ENCODE measurements around the gene ADTRP.

The ADTRP gene

DNA sequence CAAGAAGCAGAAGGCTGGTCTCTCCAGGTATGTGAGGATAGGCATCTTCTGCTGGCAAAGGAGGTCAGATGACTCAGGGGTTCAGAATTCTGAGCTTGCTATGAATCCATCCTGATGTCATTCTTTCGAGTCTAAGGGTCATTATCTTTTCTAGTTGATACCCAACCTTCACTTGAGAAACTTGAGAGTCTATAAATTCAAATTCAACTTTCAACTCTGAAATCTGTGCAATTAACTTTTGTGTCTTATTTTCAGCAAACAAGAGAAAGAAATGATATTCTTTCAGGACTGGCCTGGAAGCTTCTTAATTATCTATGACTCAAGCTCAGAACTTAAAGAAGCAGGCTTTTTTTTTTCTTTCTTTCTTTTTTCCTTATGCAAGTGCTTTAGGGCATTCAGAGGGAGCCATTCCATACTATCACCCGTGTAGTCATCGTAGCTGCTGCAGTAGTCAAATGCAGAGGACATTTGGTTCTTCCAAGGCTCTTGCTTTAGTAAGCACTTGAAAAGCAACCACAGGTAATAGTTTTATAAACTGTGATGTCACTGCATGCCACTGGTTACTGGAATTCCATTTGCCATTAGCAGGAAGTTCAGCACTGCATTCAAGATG lies 93.0 kb downstream of the ADTRP start (continued):
- no peak for TF ChIP-seq ZNF10 (tag by site-specific recombination; IDR thresholded peaks at IDR 0.05)
- TF ChIP-seq, protein P1, sequence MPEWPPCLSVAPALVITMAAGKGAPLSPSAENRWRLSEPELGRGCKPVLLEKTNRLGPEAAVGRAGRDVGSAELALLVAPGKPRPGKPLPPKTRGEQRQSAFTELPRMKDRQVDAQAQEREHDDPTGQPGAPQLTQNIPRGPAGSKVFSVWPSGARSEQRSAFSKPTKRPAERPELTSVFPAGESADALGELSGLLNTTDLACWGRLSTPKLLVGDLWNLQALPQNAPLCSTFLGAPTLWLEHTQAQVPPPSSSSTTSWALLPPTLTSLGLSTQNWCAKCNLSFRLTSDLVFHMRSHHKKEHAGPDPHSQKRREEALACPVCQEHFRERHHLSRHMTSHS (tag by site-specific recombination; IDR thresholded peaks at IDR 0.05): no peak
- TF ChIP-seq ZSCAN23 (tag by site-specific recombination; IDR thresholded peaks at IDR 0.05): no peak
- TF ChIP-seq PRDM6 (tag by site-specific recombination; IDR thresholded peaks at IDR 0.05): peak; percentile 74
- TF ChIP-seq ZNF529 (tag by site-specific recombination; IDR thresholded peaks at IDR 0.05; ENCODE audit: insufficient replicate concordance): no peak
- TF ChIP-seq ZBTB20 (tag by site-specific recombination; IDR thresholded peaks at IDR 0.05): no peak
- TF ChIP-seq SCRT2 (tag by site-specific recombination; IDR thresholded peaks at IDR 0.05): no peak
- no peak for TF ChIP-seq ZFHX2 (tag by site-specific recombination; conservative IDR thresholded peaks at IDR 0.05)
- peak; percentile 60 for TF ChIP-seq ZNF639 (tag by site-specific recombination; IDR thresholded peaks at IDR 0.05)
- TF ChIP-seq MYNN (tag by site-specific recombination; IDR thresholded peaks at IDR 0.05; ENCODE audit: borderline replicate concordance): no peak
- TF ChIP-seq ZNF175 (tag by site-specific recombination; IDR thresholded peaks at IDR 0.05): no peak
- TF ChIP-seq ZNF121 (tag by site-specific recombination; IDR thresholded peaks at IDR 0.05): no peak
- TF ChIP-seq, protein P2, sequence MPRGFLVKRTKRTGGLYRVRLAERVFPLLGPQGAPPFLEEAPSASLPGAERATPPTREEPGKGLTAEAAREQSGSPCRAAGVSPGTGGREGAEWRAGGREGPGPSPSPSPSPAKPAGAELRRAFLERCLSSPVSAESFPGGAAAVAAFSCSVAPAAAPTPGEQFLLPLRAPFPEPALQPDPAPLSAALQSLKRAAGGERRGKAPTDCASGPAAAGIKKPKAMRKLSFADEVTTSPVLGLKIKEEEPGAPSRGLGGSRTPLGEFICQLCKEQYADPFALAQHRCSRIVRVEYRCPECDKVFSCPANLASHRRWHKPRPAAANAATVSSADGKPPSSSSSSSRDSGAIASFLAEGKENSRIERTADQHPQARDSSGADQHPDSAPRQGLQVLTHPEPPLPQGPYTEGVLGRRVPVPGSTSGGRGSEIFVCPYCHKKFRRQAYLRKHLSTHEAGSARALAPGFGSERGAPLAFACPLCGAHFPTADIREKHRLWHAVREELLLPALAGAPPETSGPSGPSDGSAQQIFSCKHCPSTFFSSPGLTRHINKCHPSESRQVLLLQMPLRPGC (tag by site-specific recombination; IDR thresholded peaks at IDR 0.05): peak; percentile 32
- no peak for TF ChIP-seq ZNF707 (tag by site-specific recombination; IDR thresholded peaks at IDR 0.05)
- no peak for TF ChIP-seq SP2 (tag by site-specific recombination; IDR thresholded peaks at IDR 0.05)
- no peak for TF ChIP-seq SCRT1 (tag by site-specific recombination; IDR thresholded peaks at IDR 0.05; ENCODE audit: borderline replicate concordance)
- TF ChIP-seq ZNF558 (tag by site-specific recombination; IDR thresholded peaks at IDR 0.05): no peak
- peak; percentile 62 for TF ChIP-seq ZXDB (tag by site-specific recombination; IDR thresholded peaks at IDR 0.05)
- TF ChIP-seq, protein P3, sequence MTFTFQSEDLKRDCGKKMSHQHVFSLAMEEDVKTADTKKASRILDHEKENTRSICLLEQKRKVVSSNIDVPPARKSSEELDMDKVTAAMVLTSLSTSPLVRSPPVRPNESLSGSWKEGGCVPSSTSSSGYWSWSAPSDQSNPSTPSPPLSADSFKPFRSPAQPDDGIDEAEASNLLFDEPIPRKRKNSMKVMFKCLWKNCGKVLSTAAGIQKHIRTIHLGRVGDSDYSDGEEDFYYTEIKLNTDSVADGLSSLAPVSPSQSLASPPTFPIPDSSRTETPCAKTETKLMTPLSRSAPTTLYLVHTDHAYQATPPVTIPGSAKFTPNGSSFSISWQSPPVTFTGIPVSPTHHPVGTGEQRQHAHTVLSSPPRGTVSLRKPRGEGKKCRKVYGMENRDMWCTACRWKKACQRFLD (tag by site-specific recombination; IDR thresholded peaks at IDR 0.05): no peak
- peak; percentile 66 for TF ChIP-seq ZNF660 (tag by site-specific recombination; IDR thresholded peaks at IDR 0.05)
- no peak for TF ChIP-seq ZNF19 (tag by site-specific recombination; IDR thresholded peaks at IDR 0.05; ENCODE audit: low read depth)
- TF ChIP-seq ZNF776 (tag by site-specific recombination; IDR thresholded peaks at IDR 0.05; ENCODE audit: borderline replicate concordance): no peak
- TF ChIP-seq ZNF670 (tag by site-specific recombination; IDR thresholded peaks at IDR 0.05; ENCODE audit: low read depth): no peak
- no peak for TF ChIP-seq ZNF791 (tag by site-specific recombination; IDR thresholded peaks at IDR 0.05)
- no peak for TF ChIP-seq ZNF544 (tag by site-specific recombination; IDR thresholded peaks at IDR 0.05)
- TF ChIP-seq ZNF114 (tag by site-specific recombination; IDR thresholded peaks at IDR 0.05): no peak
- TF ChIP-seq ZNF664 (tag by site-specific recombination; IDR thresholded peaks at IDR 0.05): no peak
- no peak for TF ChIP-seq ZNF518A (tag by site-specific recombination; conservative IDR thresholded peaks at IDR 0.05; ENCODE audit: low read depth)
- TF ChIP-seq ZNF146 (tag by site-specific recombination; IDR thresholded peaks at IDR 0.05): peak; percentile 9; the same call in 1 of the 2 replicates
- TF ChIP-seq ZNF391 (tag by site-specific recombination; IDR thresholded peaks at IDR 0.05; ENCODE audit: borderline replicate concordance, low read depth): no peak

Measured in HEK293 (cell line).